NCI-H524 treated with DMSO at 0.1 percent for 48 hours (cell line): Measurements from ENCODE around the gene FBXL19.

ENCODE experiments used
- DNase-seq: peaks from one replicate; lab custom pipeline; 2025; lab: John Stamatoyannopoulos, UW

Gene FBXL19

DNA sequence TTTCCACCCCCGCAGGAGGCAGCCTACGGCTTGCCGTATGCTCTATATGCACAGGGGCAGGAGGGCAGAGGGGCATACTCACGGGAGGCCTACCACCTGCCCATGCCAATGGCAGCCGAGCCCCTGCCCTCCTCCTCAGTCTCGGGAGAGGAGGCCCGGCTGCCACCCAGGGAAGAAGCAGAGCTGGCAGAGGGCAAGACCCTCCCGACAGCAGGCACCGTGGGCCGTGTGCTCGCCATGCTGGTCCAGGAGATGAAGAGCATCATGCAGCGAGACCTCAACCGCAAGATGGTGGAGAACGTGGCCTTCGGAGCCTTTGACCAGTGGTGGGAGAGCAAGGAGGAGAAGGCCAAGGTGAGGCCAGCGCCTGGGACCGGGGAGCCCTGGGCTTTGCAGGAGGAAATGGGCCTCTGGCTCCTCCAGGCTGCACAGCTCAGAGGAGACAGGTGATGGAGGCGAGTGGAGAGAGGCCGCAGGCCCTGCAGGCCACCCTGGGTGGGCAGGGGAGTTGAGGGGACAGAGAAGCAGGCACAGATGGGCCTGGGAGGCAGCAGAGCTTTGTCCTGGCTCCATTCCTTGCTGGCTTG, 42.8 kb downstream of the FBXL19 start:
- DNase-seq: no peak

DNA sequence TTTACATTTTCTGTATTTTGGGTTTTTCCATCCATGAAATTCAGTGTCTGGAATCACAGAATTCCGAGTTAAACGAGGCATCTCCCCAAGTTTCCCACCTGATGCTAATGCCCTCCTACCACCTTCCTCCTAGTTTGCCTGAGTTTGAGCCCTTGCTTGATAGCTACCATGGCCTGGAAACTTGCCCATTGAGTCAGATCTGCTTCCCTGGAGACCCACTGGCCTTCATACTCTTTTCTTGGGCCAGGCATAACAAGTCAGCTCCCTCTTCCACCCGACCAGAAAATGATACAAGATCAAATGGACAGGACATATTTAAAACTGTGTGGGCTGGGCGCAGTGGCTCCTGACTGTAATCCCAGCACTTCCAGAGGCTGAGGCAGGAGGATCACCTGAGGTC, 44.4 kb downstream of the FBXL19 start:
- no peak for DNase-seq

DNA sequence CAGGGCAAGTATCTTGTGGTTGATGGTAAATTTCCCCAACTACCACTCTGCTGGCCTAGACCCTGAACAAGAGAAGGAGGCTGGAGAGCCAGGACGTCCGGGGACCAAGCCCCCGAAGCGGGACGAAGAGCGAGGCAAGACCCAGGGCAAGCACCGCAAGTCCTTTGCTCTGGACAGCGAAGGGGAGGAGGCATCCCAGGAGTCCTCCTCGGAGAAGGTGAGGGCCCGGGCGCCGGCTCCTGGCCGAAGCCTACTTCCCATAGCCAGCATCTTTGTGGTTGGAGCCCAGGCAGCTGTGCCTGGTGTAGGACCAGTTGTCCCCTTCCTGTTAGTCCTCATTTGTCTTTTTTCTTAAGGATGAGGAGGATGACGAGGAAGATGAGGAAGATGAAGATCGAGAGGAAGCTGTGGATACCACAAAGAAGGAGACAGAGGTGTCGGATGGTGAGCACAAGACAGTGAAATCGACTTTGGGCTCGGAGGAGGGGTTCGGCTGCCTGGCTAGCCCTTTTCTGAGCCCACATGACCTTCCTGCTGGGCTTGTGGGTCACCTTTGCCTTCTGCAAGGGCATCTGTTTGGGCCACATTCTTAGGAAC, 46.0 kb downstream of the FBXL19 start:
- no peak for DNase-seq

DNA sequence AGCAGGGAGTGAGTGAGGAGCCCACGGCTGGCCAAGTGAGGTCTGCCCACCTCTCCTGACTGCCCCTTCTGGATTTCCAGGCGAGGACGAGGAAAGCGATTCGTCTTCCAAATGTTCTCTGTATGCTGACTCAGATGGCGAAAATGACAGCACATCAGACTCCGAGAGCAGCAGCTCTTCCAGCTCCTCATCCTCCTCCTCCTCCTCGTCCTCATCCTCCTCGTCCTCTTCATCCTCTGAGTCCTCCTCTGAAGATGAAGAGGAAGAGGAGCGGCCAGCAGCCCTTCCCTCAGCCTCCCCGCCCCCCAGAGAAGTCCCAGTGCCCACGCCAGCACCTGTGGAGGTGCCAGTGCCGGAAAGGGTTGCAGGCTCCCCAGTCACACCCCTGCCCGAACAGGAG, 47.9 kb downstream of the FBXL19 start:
- no peak for DNase-seq

DNA sequence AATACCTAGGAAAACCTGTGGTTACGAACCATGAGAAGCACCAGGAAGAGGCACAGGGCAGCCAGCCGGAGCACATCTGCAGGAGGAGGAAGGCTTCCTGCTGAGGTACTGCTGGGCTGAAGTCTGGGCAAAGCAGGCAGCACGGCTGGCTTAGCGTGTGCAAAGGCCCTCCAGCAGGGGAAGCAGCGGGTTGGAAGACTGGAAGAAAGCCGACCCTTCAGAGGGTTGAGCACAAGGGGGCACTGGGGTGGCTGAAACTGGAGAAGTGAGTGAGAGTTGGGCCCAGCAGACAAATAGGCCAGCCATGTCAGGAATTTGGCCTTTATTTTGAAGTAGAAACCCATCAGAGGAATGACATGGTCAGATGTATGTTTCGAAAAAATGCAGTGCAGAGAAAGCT, 49.5 kb downstream of the FBXL19 start:
- DNase-seq: no peak

DNA sequence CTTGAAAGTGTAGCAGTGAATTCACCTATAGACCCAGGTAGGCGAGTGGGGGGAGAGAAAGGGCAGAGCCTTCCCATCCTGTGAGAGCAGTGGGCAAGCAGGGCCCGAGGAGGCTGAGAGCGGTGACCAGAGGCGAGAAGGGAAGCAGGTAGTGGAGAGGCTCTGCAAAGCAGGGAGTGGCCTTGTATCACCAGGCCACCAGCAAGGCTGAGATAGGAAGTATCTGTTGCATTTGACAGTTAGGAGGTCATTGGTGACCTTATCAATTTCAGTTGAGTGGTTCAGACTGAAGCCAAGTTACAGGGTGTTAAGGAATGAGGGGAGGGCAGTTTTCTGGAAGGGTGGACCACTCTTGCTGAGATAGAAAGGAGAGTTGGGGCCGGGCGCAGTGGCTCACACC, 51.0 kb downstream of the FBXL19 start:
- DNase-seq: no peak

DNA sequence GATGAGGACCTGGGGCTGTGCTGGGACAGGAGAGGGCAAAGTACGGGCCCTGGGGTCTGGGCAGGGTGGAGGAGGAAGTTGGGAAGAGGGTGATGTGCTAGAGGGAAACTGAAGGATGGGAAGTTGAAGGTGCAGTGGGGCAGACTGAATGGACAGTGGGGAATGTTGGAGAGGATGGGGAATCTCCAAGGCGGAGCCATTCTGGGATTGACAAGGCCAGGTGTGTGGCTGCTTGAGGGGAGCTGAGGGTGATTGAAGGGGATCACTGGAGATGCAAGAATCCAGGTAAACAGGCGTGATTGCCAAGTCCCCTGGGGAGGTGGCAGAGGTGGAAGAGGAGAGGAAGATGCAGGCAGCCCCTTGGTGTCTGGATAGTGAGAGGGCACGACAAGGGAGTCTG, 53.1 kb downstream of the FBXL19 start:
- no peak for DNase-seq

DNA sequence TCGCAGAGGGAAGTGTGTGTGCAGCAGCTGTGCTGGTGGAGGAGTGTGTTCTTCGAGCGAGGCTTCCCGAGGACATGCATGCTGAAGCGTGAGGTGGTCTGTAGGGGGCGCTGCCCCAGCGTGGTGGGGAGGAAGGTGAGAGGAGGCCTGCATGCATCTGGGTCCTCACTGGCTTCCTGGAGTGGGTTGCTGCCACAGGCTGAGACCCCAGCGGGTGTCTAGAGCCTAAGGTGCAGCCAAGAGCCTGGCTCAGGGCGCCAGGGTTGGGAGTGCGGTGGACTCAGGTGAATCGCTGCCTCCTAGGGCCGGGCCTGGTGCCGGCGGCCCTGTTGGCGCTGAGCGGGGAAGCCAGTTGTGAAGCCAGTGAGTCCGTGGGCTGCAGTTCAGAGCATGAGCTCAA, 54.1 kb downstream of the FBXL19 start:
- DNase-seq: no peak

DNA sequence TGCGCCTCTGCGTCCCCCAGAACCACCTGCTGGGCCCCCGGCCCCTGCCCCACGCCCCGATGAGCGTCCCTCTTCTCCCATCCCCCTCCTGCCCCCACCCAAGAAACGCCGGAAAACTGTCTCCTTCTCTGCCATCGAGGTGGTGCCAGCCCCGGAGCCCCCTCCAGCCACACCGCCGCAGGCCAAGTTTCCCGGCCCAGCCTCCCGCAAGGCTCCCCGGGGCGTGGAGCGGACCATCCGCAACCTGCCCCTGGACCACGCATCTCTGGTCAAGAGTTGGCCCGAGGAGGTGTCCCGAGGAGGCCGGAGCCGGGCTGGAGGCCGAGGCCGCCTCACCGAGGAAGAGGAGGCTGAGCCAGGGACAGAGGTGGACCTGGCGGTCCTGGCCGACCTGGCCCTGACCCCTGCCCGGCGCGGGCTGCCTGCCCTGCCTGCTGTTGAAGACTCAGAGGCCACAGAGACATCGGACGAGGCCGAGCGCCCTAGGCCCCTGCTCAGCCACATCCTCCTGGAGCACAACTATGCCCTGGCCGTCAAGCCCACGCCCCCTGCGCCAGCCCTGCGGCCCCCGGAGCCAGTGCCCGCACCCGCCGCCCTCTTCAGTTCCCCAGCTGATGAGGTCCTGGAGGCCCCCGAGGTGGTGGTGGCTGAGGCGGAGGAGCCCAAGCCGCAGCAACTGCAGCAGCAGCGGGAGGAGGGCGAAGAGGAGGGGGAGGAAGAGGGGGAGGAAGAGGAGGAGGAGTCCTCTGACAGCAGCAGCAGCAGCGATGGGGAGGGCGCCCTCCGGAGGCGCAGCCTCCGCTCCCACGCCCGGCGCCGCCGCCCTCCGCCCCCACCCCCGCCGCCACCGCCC, 56.0 kb downstream of the FBXL19 start:
- DNase-seq: no peak

DNA sequence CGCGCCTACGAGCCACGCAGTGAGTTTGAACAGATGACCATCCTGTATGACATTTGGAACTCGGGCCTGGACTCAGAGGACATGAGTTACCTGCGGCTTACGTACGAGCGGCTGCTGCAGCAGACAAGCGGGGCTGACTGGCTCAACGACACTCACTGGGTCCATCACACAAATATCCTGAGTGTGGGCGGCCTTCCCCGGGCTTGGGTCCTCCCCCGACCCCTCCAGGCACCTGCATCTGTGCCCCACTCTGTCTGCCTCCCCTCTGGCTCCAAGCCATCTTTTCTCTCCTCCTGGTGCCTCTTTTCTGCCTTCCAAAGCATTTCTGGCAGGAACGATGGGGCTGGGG, 56.6 kb downstream of the FBXL19 start:
- DNase-seq: no peak

DNA sequence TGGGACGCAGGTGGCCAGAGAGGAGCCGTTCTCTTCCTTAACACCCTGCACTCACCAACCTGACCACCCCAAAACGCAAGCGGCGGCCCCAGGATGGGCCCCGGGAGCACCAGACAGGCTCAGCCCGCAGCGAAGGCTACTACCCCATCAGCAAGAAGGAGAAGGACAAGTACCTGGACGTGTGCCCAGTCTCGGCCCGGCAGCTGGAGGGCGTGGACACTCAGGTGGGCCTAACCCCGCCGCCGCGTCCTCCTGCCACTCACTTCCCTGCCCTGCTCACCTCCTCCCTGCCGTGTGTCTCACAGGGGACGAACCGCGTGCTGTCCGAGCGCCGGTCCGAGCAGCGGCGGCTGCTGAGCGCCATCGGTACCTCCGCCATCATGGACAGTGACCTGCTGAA, 57.1 kb downstream of the FBXL19 start:
- no peak for DNase-seq

DNA sequence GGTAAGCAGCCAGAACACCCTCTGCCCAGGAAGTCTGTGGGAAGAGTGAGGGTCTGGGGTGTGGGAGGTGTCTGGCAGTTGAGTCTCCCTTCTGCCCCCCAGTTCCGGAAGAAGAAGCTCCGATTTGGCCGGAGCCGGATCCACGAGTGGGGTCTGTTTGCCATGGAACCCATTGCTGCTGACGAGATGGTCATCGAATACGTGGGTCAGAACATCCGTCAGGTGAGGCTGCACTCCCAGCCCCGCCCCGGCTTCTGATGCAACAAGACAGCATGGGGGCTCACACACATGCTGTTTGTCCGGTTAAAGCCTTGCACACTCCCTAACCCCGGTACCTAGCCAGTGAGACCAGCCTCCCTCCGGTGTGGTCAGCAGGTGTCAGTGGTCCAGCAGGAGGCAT, 57.6 kb downstream of the FBXL19 start:
- no peak for DNase-seq

DNA sequence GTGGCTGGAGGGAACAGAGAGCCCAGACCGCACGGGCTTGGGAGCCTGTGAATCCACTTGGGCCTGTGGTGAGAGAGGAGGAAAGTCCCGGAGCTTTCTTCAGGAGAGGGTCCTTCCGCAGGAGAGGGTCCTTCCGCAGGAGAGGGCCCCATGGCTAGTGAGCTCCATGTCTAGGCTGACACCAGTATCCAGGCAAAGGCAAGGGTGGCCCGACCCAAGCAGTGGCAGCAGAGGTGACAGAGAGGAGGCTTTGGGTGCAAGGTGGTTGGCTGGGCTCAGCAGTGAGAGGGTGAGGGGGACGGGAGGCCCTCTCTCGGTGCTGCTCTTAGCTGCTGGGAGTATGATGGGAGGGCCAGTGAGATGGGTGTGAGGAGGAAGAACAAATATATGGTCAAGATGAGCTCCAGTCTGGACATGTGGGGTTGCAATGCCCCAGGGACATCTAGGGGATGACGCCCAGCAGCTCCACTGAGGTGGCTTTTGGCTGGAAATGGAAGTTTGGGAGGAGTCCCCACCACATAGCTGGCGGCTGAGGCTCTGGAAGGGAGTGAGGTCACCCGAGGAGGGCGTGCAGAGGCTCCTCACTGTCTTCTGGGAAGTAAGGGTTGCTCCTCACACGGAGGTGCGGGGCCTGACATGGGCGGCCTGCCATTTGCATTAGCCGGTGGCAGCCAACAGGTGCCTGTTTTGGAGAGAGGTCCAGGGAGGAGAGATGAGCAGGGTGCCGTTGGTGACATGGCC, 59.3 kb downstream of the FBXL19 start:
- DNase-seq: no peak

DNA sequence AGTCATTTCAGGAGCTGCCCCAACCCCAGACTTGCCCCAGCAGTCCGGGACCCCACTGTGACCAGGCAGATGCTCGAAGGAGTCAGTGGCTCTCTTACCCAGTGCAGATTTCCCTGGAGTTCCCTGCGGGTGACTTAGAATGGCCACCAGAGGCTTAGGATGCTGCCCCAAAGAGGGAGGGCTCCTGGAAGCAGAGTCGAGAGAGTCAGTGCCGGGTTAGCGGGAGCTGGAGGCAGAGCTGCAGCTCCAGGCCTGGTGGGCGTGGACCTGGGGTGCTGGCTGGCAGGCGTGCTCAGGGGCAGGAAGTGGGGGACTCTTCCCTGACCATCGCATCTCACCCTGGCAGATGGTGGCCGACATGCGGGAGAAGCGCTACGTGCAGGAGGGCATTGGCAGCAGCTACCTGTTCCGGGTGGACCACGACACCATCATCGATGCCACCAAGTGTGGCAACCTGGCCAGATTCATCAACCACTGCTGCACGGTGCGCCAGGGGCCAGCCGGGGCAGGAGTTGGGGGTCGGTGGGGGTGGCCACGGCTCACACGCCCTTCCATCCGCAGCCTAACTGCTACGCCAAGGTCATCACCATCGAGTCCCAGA, 60.0 kb downstream of the FBXL19 start:
- DNase-seq: no peak

DNA sequence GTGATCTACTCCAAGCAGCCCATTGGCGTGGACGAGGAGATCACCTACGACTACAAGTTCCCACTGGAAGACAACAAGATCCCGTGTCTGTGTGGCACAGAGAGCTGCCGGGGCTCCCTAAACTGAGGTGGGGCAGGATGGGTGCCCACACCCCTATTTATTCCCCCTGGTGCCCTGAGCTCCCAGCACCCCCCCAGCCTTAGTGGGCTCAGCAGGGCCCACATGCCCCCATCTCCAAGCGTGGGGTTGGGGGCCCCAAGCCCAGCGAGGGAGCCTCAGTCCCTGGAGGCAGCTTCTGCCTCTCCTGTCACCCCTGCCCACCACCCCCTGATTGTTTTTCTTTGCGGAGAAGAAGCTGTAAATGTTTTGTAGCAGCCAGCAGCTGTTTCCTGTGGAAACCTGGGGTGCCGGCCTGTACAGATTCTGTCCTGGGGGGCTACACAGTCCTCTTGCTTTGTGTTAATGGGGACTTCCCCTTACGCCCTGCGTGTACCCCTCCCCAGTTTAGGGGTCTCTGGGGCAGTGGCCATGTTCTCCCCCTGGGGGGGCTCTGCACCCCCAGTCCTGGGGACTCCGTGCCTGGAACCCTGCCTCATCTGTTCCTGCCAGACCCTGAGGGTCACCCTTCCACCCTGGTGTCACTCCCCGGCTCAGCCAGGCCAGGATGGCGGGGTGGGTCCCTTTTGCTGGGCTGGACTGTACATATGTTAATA, 60.7 kb downstream of the FBXL19 start:
- no peak for DNase-seq

DNA sequence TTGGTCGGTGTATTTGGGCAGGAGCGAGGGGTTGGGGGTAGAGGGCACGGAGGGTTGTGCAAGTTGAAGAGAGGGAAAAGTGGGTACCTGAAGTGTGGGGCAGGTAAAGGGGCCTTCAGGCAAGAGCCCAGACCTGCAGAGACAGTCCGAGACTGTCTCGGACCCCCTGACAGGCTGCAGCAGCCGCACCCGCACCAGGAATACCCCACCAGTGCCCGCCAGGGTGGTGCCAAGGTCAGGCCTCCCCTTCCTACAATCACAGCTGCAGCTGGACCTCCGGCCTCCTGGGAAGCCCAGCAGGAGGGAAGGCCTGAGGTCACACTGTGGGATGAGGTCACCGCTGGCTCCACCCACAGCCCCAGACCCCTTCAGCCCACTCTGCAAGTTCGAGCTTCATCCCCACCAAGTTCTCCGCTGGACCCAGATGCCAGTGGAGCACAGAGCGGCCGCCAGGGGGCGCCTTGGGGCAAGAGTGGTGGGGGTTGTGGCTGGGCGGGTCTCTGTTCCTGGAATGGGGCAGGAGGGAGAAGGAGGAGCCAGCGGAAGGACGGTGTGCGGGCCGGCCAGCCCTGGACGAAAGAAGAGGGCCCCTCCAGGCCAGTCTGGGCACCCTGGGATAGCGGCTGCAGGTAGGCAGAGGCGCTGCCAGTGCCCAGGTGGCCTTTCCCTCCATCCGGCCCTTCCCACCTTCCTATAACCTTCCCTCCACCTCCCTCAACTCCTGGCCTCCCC, 61.5 kb downstream of the FBXL19 start, which contains the start of gene HSD3B7:
TSS of gene HSD3B7 (plus strand) at position 539 of the 732 bp plus-strand sequence. CDS start 452 bp downstream, outside the sequence.
- peak; percentile 25 for DNase-seq

DNA sequence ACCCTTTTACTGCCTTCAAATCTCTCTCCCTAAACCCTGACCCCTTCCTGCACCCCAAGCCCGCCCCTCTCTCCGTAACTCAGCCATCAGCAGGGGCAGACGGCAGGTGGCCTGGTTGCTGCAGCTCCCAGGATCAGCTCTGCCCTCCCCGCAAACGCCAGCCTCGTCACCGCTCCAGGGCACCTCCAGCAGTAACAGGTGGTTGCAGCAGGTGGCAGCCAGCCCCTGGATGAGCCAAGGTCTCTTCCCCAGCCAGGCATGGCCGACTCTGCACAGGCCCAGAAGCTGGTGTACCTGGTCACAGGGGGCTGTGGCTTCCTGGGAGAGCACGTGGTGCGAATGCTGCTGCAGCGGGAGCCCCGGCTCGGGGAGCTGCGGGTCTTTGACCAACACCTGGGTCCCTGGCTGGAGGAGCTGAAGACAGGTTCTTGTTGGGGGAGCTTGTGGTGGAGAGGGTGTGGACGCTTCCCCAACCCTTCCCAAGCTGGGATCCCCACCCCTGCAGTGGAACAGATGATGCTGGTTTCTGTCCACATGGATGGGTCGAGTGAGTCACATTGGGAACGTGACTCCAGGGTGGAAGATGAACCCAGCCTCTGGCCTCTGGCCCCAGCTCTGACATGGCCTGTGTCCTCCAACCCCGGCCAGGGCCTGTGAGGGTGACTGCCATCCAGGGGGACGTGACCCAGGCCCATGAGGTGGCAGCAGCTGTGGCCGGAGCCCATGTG, 62.2 kb downstream of the FBXL19 start:
- no peak for DNase-seq

DNA sequence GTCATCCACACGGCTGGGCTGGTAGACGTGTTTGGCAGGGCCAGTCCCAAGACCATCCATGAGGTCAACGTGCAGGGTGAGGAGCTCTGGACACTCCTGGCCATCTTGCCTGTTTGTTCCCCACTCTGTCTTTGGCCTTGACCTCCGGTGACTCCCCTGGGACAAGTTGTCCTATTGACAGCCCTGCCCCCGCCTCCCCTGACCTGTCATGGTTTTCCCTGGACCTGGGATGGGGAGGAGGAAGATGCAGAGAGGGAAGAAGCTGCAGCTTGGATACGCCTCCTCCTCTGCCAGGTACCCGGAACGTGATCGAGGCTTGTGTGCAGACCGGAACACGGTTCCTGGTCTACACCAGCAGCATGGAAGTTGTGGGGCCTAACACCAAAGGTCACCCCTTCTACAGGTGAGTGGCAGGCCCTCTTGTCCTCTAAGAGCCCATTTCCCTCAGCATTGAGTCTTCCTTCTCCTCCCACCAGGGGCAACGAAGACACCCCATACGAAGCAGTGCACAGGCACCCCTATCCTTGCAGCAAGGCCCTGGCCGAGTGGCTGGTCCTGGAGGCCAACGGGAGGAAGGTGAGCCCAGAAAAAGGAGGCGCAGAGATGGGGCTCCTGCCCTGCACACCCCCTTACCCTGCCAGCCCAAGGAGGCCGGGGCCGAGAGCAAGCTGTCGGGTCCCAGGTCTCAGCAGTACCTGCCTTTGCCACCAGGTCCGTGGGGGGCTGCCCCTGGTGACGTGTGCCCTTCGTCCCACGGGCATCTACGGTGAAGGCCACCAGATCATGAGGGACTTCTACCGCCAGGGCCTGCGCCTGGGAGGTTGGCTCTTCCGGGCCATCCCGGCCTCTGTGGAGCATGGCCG, 63.0 kb downstream of the FBXL19 start:
- DNase-seq: no peak

DNA sequence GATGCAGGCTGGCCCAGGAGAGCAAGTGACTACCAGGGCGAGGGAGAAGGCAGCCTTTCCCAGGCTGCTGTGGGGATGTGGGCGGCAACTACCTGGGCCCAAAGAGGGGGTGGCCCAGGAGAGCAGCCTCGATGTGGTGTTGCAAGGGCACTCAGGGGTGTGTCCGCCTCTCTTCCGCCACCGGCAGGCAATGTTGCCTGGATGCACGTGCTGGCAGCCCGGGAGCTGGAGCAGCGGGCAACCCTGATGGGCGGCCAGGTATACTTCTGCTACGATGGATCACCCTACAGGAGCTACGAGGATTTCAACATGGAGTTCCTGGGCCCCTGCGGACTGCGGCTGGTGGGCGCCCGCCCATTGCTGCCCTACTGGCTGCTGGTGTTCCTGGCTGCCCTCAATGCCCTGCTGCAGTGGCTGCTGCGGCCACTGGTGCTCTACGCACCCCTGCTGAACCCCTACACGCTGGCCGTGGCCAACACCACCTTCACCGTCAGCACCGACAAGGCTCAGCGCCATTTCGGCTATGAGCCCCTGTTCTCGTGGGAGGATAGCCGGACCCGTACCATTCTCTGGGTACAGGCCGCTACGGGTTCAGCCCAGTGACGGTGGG, 64.3 kb downstream of the FBXL19 start:
- no peak for DNase-seq
